HepG2 (cell line): ENCODE data around the gene SLC24A4. TPM values are rescaled to one million over a fixed set of nuclear protein-coding genes. Genes with fewer than 3 reads are reported as not detected.

ENCODE experiments used
- ATAC-seq: fragments of 200-7000 bp; cut with Tn5 transposase; 3 replicates; pipeline ENCODE4 v1.9.1; 2020; ENCODE audit warnings: mild to moderate bottlenecking, moderate library complexity
- BruUV-seq: library from RNA; stranded (reverse); fragments of 400-500 nt; replicated peaks from 2 replicates; lab custom pipeline; 2021; lab: Mats Ljungman, UMichigan
- CTCF ChIA-PET: fragments of 300-600 bp; formaldehyde crosslinking; extraction: SDS; loops from one replicate; lab custom pipeline; 2021; ENCODE audit warnings: low total read pairs, inconsistent platforms, low intra/inter-chr PET ratio; lab: Yijun Ruan, JAX
- POLR2A ChIA-PET: fragments of 350-600 bp; sonication (Branson Sonifier 250); formaldehyde crosslinking; loops from one replicate; lab custom pipeline; 2020; ENCODE audit warnings: antibody characterized with exemption, inconsistent platforms; lab: Yijun Ruan, JAX
- DNase-seq: peaks from one replicate; pipeline ENCODE4 v3.0.0-alpha.2; 2015; ENCODE audit warnings: low spot score
- FAIRE-seq: peaks from 3 replicates; lab custom pipeline; 2011; peaks lifted over from hg19 to GRCh38; lab: Jason Lieb, UNC
- H2AFZ ChIP-seq: one replicate; pipeline ENCODE4 v1.6.1; 2011; ENCODE audit warnings: low read length, inconsistent platforms
- H3K27ac ChIP-seq: fragments of 300-600 bp; 3 replicates; pipeline ENCODE4 v1.8.0; 2011; ENCODE audit warnings: mixed run types, mild to moderate bottlenecking, mixed read lengths, low read length, inconsistent platforms; ENCODE audit not compliant: insufficient read depth; ENCODE audit errors: extremely low read length
- H3K27me3 ChIP-seq, 2 experiments: fragments of 200-600 bp in 1 of 2; 2 replicates in 1 of 2; 3 replicates in 1 of 2; pipeline versions ENCODE4 v1.6.0 to v1.8.0; 2011; ENCODE audit warnings: low read length in 2 of 2, mild to moderate bottlenecking in 2 of 2, moderate library complexity in 2 of 2, inconsistent platforms in 1 of 2; ENCODE audit not compliant: insufficient read depth in 2 of 2, control insufficient read depth in 1 of 2
- H3K36me3 ChIP-seq, 2 experiments: fragments of 200-600 bp in 1 of 2; replicated peaks in 1 of 2; 2 replicates in 1 of 2; 3 replicates in 1 of 2; pipeline versions ENCODE4 v1.5.1 to v1.8.0; 2011; ENCODE audit warnings: low read length in 2 of 2, inconsistent platforms in 1 of 2; ENCODE audit not compliant: insufficient read depth in 2 of 2, control insufficient read depth in 1 of 2
- H3K4me1 ChIP-seq: 2 replicates; pipeline ENCODE4 v1.5.1; 2012; ENCODE audit warnings: low read length, inconsistent platforms; ENCODE audit not compliant: insufficient read depth
- H3K4me2 ChIP-seq: 2 replicates; pipeline ENCODE4 v1.6.0; 2011; ENCODE audit warnings: low read depth, low read length, inconsistent platforms
- H3K4me3 ChIP-seq, 3 experiments: fragments of 200-600 bp in 1 of 3; sonication (generic), shearing (Covaris generic) in 1 of 3; replicated peaks in 1 of 3; 2 replicates each; pipeline ENCODE4 v1.5.1; 2011 to 2016; ENCODE audit warnings: low read length in 3 of 3, inconsistent platforms in 2 of 3, low read depth in 2 of 3, mild to moderate bottlenecking in 2 of 3, control low read depth in 1 of 3, mixed read lengths in 1 of 3; ENCODE audit not compliant: insufficient read depth in 1 of 3
- H3K79me2 ChIP-seq: one replicate; pipeline ENCODE4 v1.6.1; 2011; ENCODE audit warnings: low read length, inconsistent platforms; ENCODE audit not compliant: insufficient read depth
- H3K9ac ChIP-seq: 2 replicates; pipeline ENCODE4 v1.6.0; 2011; ENCODE audit warnings: mild to moderate bottlenecking, low read depth, low read length, inconsistent platforms; ENCODE audit not compliant: insufficient read depth
- H3K9me3 ChIP-seq: 2 replicates; pipeline ENCODE4 v1.5.1; 2012; ENCODE audit warnings: mild to moderate bottlenecking, low read length
- H4K20me1 ChIP-seq: 2 replicates; pipeline ENCODE4 v1.6.0; 2011; ENCODE audit warnings: inconsistent platforms, mild to moderate bottlenecking, low read length, moderate library complexity; ENCODE audit not compliant: insufficient read depth
- CREM ChIP-seq, 2 experiments: sonication (generic) in 1 of 2; formaldehyde crosslinking in 1 of 2; IDR thresholded peaks; 2 replicates each; pipeline versions ENCODE4 v1.4.0 to v1.6.1; 2016 to 2020; ENCODE audit warnings: antibody characterized with exemption in 1 of 2, mild to moderate bottlenecking in 1 of 2, missing genetic modification reagents in 1 of 2
- CSRNP2 ChIP-seq: sonication (generic); formaldehyde crosslinking; conservative IDR thresholded peaks from 2 replicates; pipeline ENCODE4 v1.8.0; 2022; ENCODE audit warnings: low read depth, missing genetic modification reagents
- FOXA1 ChIP-seq, 2 experiments: fragments of 450-650 bp in 1 of 2; sonication (generic) in 1 of 2; formaldehyde crosslinking in 1 of 2; IDR thresholded peaks; 2 replicates each; pipeline versions ENCODE4 v1.4.0 to v1.6.1; 2016 to 2020; ENCODE audit warnings: missing genetic modification reagents in 1 of 2
- FOXK1 ChIP-seq: sonication (generic); formaldehyde crosslinking; IDR thresholded peaks from 2 replicates; pipeline ENCODE4 v1.4.0; 2020; ENCODE audit warnings: low read depth, missing genetic modification reagents, borderline replicate concordance
- FOXP4 ChIP-seq: sonication (generic); formaldehyde crosslinking; IDR thresholded peaks from 2 replicates; pipeline ENCODE4 v1.4.0; 2020; ENCODE audit warnings: missing genetic modification reagents
- HOXA5 ChIP-seq: sonication (generic); formaldehyde crosslinking; IDR thresholded peaks from 2 replicates; pipeline ENCODE4 v1.4.0; 2020; ENCODE audit warnings: missing genetic modification reagents
- NFYC ChIP-seq: IDR thresholded peaks from 2 replicates; pipeline ENCODE4 v1.6.1; 2016; ENCODE audit warnings: missing genetic modification reagents, missing compliant biosample characterization
- PRDM15 ChIP-seq: sonication (generic); formaldehyde crosslinking; IDR thresholded peaks from 2 replicates; pipeline ENCODE4 v1.4.0; 2020; ENCODE audit warnings: missing genetic modification reagents
- RAD51 ChIP-seq: fragments of 450-650 bp; IDR thresholded peaks from 2 replicates; pipeline ENCODE4 v1.6.1; 2016; ENCODE audit warnings: borderline replicate concordance
- SMC3 ChIP-seq: IDR thresholded peaks from 2 replicates; pipeline ENCODE4 v1.6.1; 2011; ENCODE audit warnings: low read length, improper control_type of control experiment
- SRSF9 ChIP-seq: fragments of 200-400 bp; formaldehyde crosslinking; IDR thresholded peaks from 2 replicates; pipeline ENCODE4 v1.6.1; 2018; ENCODE audit warnings: borderline replicate concordance, mild to moderate bottlenecking, low read depth, low read length; ENCODE audit not compliant: insufficient read depth, poor library complexity, severe bottlenecking
- TBP ChIP-seq: sonication (generic); formaldehyde crosslinking; IDR thresholded peaks from 2 replicates; pipeline ENCODE4 v1.5.0; 2020; ENCODE audit warnings: missing genetic modification reagents
- ZNF121 ChIP-seq: sonication (generic); formaldehyde crosslinking; IDR thresholded peaks from 2 replicates; pipeline ENCODE4 v1.5.0; 2020; ENCODE audit warnings: mild to moderate bottlenecking, missing genetic modification reagents
- WGBS: methylation state at CpG from one replicate; pipeline ENCODE4 v1.1.6; 2017; ENCODE audit warnings: low lambda C conversion rate; 5-methylcytosine and 5-hydroxymethylcytosine counted together
- in situ Hi-C: cut with HindIII; loops from 2 replicates; pipeline ENCODE4 v1.10.0; 2017; ENCODE audit warnings: low pct_unique_long_range_greater_than_20kb; ENCODE audit not compliant: extremely low pct_ligation_motif_present
- intact Hi-C: fragments of 100-400 bp; cut with micrococcal nuclease; formaldehyde crosslinking; loops from one replicate; pipeline ENCODE4 v1.10.0; 2022; ENCODE audit not compliant: unreplicated experiment
- polyA plus RNA-seq, 8 experiments: library from polyadenylated mRNA; depleted of rRNA in 3 of 8; stranded (reverse) in 7 of 8; unstranded in 1 of 8; fragments of >200 nt; fragmentation: Illumina TruSeq in 4 of 8; extraction: Trizol in 4 of 8; gene quantifications; 2 replicates each; pipeline versions ENCODE4 v1.2.1 to v1.2.3, GENCODE V29; 2011 to 2016; ENCODE audit warnings: low read depth in 4 of 8, missing spikeins in 1 of 8, mixed read lengths in 1 of 8; ENCODE audit not compliant: insufficient read depth in 1 of 8
- total RNA-seq, 5 experiments: library from RNA; depleted of rRNA; stranded (reverse); fragments of >200 nt; fragmentation: Illumina TruSeq; extraction: Trizol; gene quantifications; 2 replicates each; pipeline ENCODE4 v1.2.3, GENCODE V29; 2016; ENCODE audit warnings: low read depth in 1 of 5

Gene SLC24A4
- total and polyA plus RNA-seq, 2 of the 13 experiments (the other 11 are each of a cell fraction or from before 2014, with no cell fraction given), result not detected

- POLR2A ChIA-PET, result no interaction called here
- WGBS, result 44% methylated on average over 19 of the region's 42 CpGs
- no peak for DNase-seq
Measured at GRCh38 chr14:92323916-92324818, 1.2 kb downstream of the SLC24A4 start.

More at GRCh38 chr14:92323916-92324818, 1.2 kb downstream of the SLC24A4 start:
- Histone ChIP-seq H2AFZ (no peak overlapping the region), H3K4me1 (no peaks in the 10 kb centered on the region), H3K4me3 (no peak overlapping the region), H3K79me2 (no peaks in the 10 kb centered on the region), H4K20me1 (no peaks in the 10 kb centered on the region), H3K36me3 (no peaks in the 10 kb centered on the region), H3K9me3 (no peaks in the 10 kb centered on the region), H3K27me3 (peaks cover 13 to 78% of the 10 kb centered on the region in 2 experiments), H3K27ac (no peak overlapping the region), H3K9ac (no peak overlapping the region), H3K4me2 (no peak overlapping the region)
- FAIRE-seq, result no peak
- CTCF ChIA-PET, result no interaction called here
- ATAC-seq, result no peak
- intact Hi-C loops (no loop called here), in situ Hi-C loops (no loop called here)
- BruUV-seq, result no TSS peak
- TF ChIP-seq RAD51 (no peak), FOXP4 (CRISPR knock-in tag) (no peak), FOXK1 (CRISPR knock-in tag) (no peak), SRSF9 (no peak), NFYC (CRISPR knock-in tag) (no peak), HOXA5 (CRISPR knock-in tag) (no peak), CREM (IDR thresholded peaks at IDR 0.05) (no peak), CREM (CRISPR knock-in tag; IDR thresholded peaks at IDR 0.05) (no peak), TBP (no peak), SMC3 (no peak), FOXA1 (IDR thresholded peaks at IDR 0.05) (no peak), FOXA1 (CRISPR knock-in tag; IDR thresholded peaks at IDR 0.05) (no peak), ZNF121 (CRISPR knock-in tag) (no peak), CSRNP2 (CRISPR knock-in tag) (no peak), PRDM15 (CRISPR knock-in tag) (no peak)
